GM21825 (cell line): ENCODE data around the gene ENG.

Experiments used
- ATAC-seq: cut with Tn5 transposase; IDR thresholded peaks from one replicate; pipeline ENCODE4 v1.9.1; 2021; ENCODE audit warnings: mild to moderate bottlenecking, moderate library complexity; ENCODE audit not compliant: unreplicated experiment

Gene ENG

GRCh38 chr9:127866535-127866934, 12.1 kb upstream of the ENG start:
- no peak for ATAC-seq

GRCh38 chr9:127865645-127866464, 11.4 kb upstream of the ENG start:
- ATAC-seq: no peak

GRCh38 chr9:127863191-127863621, 8.7 kb upstream of the ENG start:
- no peak for ATAC-seq

- no peak for ATAC-seq
Observed at GRCh38 chr9:127862075-127863011, 7.9 kb upstream of the ENG start.

GRCh38 chr9:127860779-127861178, 6.3 kb upstream of the ENG start:
- no peak for ATAC-seq

GRCh38 chr9:127860260-127860659, 5.8 kb upstream of the ENG start:
- ATAC-seq: no peak

- no peak for ATAC-seq
Observed at GRCh38 chr9:127858041-127858512, 3.6 kb upstream of the ENG start.

GRCh38 chr9:127857278-127857677, 2.8 kb upstream of the ENG start:
- ATAC-seq: no peak

- no peak for ATAC-seq
Observed at GRCh38 chr9:127856729-127857116, 2.3 kb upstream of the ENG start.

- no peak for ATAC-seq
Observed at GRCh38 chr9:127856094-127856728, 1.8 kb upstream of the ENG start.

GRCh38 chr9:127855522-127855921, 1.1 kb upstream of the ENG start:
- ATAC-seq: no peak

- no peak for ATAC-seq
Observed at GRCh38 chr9:127854960-127855359, 502 bp upstream of the ENG start.

- no peak for ATAC-seq
Observed at GRCh38 chr9:127853312-127854183, 910 bp downstream of the ENG start.

- ATAC-seq: no peak
Observed at GRCh38 chr9:127852829-127853228, 1.6 kb downstream of the ENG start.

GRCh38 chr9:127850286-127850830, 4.1 kb downstream of the ENG start:
- ATAC-seq: no peak

- no peak for ATAC-seq
Observed at GRCh38 chr9:127848756-127849504, 5.5 kb downstream of the ENG start.

- no peak for ATAC-seq
Observed at GRCh38 chr9:127847833-127848755, 6.4 kb downstream of the ENG start.

GRCh38 chr9:127847178-127847510, 7.3 kb downstream of the ENG start:
- no peak for ATAC-seq
